Activated gamma-delta T cell treated with anti-CD3 and anti-CD28 coated beads, Interleukin-2, amount 50 U/mL, for 16 hours (primary cell): Measurements from ENCODE around the gene SORBS1.

ENCODE experiments used
- DNase-seq: peaks from one replicate; pipeline ENCODE4 v3.0.0-alpha.2; 2020; ENCODE audit warnings: low read depth

SORBS1 gene

DNA sequence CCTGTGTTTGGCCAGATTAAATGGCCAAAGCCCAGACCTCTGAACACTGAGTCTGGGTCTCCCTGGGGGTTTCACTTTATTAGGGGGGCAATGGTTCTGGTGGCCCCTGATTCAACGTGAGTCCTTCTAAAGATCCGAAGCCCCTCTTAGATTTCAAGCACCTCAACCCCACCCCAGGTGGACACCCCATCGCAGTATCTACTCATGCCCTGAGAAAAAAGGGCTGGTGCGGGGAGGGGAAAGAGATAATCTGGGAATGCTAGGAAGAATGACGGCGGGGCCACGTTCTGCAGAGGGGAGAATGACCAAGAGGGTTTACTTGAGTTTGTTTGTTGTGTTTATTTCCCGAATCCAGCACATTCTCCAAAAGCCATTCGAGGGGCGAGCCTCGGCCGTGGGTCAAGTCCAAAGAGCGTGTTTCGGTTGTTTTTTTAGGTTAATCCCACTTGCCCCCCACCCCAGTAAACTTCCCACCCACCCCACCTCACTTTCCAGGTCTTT is 271.2 kb downstream of the SORBS1 start:
- DNase-seq = no peak

DNA sequence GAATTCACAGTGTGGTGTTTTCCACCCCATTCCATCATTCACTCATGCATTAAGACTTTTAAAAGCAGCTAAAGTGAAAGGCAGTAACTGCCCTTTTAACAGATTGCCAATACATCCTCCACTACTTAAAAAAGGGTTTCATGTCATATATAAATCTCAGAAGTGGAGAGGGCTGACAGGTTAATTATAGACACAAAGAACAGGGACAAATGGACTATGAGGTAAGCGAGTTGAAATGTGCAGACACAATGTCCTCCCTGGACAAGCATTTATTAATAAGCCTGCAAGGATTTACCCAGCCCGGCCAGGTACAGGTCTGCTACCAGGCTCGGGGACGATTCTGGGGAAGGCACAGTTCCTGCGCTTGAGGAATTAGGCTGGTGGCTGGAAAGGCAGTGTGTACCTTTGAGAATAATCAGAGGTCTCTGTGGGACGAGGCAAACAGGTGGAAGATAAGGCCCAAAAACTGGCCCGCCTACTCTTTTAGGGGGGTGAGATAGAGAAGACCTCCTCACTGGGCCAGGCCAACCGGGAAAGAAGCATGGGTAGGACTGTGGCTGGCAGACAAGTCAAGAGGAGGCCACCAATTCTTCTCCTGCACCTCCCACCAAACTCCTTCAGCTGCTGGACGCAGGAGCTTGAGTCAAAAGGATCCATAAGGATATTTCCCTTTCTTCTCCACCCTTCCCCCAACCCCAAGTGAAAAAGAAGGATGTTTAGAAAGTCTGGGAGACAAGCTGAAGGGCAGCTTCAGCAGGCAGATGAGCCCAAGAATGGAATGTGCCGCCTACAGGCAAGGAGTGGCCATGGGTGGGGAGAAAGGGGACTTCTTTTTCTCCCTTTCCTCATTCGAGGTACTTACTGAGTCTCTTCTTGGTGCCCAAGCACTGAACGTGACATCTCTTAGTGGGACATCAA is 271.9 kb downstream of the SORBS1 start:
- no peak for DNase-seq

DNA sequence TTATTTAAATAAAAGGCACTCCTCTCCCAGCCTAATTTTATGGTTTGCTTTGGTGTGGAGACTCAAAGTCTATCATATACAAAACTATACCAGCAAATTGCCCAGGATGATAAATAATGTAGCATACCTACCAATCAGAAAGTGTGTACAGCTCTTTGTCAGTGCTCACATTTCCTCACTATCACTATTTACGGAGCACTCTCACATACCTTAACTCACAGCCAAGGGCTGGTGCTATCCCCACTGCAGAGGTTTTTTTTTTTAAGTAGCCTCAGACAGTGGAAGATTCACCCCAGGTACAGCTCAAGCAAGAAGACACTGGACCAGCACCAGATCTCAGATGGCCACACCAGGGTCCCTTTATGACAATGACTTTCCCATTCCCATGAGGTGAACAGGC is 272.9 kb downstream of the SORBS1 start:
- DNase-seq = no peak

DNA sequence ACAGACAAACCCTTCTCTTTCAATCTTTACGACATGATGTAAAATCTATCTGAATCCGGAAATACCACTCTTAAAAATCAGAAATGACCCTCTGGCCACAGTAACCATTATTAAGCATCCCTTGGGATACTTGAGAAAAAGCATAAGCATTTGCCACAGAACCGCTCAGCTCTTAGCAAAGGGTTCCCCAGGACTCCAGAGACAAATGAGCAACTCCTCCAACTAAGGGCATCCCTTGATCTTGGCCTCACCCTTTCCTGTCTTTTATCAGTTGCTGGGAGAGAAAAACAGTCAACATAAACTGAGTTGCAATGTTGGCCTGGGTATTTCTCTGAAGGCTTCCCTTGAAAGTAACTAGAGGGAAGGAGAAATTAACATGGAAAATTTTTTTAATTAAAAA is 273.9 kb downstream of the SORBS1 start:
- no peak for DNase-seq

DNA sequence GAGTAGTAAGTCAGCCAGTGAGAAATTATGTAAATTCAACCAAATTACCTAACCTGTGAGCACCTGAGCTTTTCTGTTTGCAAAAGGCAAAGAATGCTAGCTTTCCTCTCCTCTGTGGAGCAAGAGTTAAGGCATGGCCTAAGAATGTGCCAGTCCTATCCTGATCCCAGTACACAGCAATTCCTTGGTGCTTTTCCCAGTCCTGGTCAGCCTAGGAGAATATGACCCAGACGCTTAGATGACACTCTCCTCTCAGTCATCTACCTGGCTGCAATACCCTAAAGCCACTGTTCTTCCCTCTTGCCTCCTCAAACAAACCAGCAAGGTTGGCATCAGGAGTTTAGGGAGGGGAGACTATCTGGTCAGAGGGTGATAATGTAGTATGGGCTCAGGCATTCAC is 274.5 kb downstream of the SORBS1 start:
- DNase-seq = no peak

DNA sequence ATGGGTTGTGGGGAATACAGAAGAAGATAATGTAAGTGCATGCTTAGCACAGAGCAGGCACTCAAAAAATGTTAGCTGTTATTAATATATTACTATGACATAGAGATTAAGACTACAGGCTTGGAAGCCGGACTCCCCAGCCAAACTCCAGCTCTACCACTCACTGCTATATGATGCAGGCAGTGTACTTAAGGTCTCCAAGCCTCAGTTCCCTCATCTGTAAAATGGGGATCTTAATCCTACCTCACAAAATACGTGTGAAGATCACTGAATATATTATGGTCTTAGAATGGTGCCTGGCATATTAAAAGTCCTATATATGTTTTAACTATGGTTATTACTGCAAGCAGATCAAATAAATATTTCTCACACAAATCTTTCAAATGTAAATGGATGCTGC is 275.6 kb downstream of the SORBS1 start:
- DNase-seq = no peak

DNA sequence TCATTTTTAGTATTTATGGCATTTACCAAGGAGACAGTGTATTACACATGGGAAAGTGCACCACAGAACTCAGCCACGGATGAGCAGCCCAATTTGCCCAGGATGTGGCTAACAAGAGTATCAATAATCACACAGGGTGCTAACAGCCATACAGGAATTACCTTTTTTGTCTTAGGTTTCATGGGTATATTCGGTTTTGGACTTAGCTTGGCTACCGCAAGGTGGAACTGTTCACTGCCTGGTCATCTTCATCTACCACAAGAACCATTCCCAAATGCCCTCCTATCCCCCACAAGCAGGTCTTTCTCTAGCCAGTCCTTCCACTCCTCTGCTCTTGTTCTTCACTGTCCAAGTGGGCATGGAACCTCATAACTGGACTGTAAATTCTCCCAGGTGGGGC is 276.4 kb downstream of the SORBS1 start:
- DNase-seq = no peak

DNA sequence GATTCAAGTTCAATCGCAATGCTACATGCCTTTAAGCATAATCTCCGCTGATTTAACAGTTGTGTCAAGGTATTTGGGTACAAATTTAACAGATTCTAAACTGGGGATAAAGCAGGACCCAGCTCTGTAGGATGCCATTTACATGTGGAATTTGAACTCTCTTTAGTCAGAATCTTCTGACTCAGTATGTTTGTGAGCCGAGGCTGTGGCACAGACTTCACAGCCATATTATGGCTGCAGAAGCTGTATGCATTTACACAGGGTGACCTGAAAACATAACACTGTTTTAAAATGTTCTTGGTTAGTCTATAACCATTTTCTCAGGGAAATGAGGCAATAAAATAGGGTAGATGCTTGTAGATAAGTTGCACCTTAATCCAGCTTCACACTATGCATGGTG is 279.1 kb downstream of the SORBS1 start:
- no peak for DNase-seq

DNA sequence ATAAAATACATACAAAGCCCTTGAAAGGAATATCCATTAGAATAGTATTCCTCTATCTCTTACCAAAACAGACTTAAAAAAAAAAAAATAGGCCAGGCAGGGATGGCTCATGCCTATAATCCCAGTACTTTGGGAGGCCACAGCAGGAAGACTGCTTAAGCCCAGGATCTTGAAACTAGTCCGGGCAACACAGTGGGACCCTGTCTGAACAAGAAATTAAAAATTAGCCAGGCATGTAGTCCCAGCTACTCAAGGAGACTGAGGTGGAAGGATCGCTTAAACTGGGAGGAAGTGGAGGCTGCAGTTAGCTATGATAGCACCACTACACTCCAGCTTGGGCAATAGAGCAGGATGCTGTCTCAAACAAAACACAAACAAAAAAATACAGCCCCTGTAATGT is 280.0 kb downstream of the SORBS1 start:
- no peak for DNase-seq

DNA sequence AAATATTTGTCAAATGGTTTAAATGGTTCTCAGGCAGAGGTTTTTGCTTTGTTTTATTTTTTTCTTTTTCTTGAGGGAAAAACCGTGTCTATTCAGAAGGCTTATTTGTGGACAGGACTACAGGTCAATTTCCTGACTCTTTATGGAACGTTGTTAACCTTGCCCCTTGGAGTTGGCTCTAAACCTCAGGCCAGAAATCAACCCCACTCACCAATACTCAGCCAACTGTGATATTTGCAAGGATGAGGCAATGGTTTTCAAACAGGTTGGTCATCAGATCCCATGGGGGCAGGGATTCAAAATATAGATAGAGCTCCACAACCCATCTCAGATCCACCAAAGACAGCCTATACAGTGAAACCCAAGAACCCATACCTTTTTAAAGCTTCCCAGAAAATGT is 280.5 kb downstream of the SORBS1 start:
- no peak for DNase-seq

DNA sequence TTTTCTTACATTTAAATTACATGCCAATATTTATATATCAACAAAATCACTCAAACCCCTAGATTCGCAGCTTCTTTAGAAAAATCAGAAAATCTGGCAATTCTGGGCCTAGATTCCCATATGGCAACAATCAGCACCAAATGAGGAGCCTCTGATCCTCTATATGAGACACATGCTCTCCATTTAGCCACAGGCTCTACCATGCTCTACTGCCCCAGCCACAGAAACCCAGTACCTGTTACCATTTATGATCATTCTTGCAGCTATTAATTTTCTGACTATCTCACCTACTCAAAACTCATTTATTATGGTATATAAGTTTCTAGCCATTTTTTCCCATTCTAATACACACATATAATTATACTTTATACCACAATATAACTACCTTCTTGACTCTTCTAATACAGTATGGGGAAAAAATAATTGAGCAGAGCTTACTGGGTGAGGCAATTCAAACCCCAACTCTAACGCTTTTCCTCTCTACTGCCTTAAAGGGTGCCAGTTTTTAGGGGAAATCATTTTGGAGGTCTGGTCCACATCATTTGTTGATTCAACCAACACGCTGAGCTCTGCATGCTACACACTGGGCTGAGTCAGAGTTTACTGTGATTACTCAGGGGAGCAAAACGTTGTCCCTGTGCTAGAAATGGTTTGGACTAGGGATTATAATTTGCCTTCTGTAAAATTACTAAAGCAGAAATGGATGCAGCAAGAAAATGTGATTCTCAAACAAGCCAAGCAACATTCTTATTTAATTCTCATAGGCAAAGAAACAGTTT is 281.9 kb downstream of the SORBS1 start:
- DNase-seq = no peak

DNA sequence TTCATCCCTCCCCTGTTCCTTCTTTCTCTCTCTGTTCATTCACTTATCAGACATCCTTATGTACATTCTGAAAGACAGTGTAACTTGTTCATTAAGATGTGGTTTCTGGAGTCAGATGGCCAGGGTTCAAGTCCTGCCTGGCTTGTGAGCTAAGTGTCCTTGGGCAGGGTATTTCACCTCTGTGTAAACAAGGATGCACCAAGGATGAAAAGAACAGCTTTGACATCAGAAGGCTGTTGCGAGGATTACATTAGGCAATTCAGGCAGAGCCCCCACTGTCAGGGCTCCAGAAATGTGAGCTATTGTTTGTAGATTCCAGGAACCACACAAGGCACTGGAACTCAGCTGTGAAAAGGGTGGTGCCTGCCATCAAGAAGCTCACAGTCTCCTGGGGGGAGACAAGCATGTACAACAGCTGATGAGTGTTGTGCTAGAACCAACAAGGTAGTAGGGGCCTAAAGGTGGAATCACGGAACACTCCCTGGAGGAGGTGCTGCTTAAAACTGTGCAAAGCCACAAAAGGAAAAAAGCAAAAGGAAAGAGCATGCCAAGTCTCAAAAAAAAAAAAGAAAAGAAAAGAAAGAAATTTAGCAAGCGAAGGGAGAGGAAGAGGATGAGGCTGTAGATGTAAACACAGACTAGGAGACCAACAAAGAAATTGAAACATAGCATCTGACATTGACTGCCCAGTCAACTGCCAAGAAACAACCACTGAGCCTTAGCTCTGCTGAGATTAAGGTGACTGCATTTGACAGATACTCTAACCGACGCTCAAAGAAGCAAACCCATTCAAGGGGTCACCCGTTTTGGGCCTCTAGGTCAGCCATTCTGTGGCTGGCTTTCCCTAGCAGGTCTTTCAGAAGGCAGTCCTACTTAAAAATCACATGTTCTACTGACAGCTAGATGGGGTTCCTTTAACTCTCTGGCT is 282.8 kb downstream of the SORBS1 start:
- no peak for DNase-seq

DNA sequence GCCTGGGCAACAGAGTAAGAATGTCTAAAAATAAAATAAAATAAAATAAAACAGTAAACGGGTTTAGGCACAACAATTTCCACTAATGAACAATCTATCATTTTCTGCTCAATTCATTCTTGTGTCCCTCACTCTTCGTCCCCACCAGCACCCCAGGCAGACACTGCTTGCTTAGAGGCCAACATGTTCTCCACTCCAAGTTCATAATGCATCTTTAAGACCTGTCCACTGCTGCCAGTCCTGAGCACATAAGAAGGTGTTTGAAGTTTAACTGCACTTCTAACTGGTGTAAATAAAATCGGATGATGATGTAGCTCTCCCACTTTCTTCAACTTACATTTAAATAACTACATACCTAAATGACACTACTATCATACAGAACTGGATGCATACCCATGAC is 283.6 kb downstream of the SORBS1 start:
- DNase-seq = no peak

DNA sequence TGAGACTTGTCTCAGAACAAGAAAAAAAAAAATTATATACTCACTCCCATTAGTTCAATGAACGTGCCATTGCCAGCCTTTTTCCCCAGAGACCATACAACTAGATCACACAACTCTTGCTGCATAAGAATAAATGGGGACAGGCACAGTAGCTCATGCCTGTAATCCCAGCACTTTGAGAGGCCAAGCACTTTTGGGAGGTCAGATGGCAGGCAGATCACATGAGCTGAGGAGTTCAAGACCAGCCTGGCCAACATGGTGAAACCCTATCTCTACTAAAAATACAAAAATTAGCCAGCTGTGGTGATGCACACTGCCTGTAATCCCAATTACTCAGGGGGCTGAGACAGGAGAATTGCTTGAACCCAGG is 284.0 kb downstream of the SORBS1 start:
- DNase-seq = no peak

DNA sequence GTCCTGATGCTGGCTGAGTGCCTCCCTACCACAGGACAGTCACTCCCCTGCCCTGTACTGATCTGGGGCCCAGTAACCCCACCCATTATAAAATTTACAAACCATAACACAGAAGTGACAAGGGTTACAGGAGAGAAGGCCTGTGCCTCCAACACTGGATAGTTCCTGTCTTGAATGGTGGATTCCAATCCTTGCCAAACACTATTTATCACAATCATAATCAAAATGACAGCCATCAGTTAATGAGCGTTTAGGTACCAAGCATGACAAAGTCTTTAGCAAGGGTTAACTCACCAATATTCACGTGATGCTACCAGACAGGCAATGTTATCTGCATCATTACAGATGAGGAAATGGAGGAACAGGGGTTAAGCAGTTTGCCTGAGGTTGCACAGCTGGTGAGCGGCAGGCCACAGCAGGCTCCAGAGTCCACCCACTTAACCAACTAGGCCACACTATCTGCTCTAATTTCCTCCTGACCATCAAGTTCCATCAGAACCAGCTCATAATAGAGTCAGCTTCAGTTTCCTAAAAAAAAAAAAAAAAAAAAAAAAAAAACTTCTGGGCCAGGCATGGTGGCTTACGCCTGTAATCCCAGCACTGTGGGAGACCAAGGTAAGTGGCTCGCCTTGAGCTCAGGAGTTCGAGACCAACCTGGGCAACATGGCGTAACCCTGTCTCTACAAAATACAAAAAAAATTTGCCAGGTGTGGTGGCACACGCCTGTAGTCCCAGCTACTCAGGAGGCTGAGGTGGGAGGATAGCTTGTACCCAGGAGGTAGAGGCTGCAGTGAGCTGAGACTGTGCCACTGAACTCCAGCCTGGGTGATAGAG is 284.6 kb downstream of the SORBS1 start:
- DNase-seq = no peak

DNA sequence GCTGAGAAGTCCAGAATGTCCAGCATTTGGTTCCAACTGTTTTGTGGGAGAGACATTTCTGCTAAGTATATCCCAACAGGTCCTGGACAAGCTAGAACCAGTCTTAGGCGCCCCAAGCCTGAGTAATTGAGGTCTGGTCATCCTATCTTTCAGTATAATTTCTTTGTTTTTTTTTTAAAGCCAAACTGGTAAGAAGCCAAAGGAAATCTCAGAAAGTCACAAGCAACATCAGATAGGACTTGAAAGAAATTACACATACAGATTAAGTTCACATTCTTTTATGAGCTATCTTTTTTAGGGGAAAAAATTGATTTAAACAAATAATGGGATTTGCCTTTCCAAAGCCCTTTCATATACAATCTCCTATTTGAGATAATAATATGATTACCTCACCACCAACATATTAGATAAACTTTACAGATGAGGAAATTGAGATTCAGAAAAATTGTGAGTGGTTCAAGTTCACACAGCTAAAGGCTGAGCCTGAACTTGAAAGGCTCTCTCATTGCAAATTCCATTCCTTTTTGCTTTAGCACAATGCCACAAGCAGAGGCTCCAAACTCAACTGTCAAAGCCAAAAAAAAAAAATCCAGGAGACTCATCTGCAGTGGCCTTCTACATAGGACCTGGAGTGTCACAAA is 285.3 kb downstream of the SORBS1 start:
- DNase-seq = no peak

DNA sequence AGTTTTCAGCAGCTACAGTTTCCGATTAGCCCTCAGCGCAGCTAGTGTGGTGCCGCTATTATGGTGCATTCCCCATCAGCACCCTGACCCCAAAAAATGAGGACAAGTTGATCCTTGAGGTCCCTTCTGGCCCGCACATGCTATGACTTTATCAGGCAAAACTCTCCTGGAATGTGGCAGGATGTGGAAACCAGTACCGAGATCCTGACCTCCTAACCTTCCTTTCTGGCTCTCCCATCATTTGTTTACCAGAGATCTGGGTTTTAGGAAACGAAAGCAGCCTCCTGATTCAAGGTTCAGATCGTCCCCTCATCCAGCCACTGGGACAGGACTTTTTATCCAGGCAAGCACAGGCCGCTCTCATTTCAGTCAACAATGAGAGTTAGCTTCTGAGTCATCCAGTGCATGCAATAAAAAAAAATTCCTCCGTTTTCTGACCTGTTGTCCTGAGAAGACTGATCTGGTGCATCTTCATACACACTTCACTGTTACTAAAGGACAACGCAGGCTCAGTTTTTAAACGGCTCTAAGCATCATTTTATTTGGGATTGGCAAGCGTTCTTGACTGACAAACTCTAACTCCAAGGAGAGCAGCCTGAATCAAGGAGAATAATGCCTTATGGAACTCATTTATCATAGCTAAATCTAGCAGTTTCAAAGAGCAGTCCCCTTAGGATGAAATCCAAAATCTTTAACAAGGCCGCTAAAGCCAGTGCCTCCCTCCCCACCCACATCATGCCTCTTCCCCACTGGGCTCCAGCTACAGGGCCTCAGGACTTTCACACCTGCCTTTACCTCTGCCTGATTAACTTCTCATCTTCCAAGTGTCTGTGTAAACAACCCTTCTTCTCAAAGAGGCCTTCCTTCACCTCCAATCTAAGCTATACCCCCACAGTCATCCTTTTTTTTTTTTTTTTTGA is 287.5 kb downstream of the SORBS1 start:
- DNase-seq = no peak

DNA sequence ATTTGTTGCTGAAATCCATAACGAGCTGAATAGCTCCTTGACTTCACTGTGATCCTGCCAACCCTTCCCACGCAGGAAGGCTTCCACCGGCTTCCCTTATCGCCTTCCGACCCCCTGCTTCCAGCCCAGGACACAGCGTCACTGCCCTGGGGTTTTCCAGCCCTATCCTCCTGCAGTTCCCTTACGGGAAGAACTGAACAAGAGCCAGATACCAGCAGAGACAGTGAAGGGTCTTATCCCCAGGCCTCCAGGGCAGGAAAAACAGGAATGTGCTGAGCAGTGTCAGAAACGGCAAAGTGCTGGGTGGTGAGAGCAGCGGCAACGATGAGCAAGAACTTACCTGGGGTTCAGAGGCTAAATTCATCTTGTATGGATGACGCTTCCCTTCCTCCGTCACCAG is 292.7 kb downstream of the SORBS1 start:
- DNase-seq = no peak

DNA sequence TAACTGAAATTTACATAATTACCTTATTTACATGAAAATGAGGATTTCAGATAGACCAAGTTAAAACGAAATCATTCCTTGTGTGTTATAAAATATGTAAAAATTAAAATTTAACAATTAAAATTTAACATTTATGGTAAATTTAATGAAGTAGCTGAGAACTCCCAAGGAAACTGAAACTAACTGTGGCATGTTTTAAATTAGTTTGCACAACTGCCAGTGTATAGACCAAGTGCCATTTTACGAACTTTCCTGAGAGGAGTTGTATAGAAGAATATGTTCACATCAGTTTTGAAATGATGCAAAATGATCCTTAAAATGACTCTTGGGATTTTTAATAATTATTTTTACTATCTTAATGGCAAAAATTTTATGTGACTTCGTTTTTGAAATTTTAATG is 293.9 kb downstream of the SORBS1 start:
- DNase-seq = no peak

DNA sequence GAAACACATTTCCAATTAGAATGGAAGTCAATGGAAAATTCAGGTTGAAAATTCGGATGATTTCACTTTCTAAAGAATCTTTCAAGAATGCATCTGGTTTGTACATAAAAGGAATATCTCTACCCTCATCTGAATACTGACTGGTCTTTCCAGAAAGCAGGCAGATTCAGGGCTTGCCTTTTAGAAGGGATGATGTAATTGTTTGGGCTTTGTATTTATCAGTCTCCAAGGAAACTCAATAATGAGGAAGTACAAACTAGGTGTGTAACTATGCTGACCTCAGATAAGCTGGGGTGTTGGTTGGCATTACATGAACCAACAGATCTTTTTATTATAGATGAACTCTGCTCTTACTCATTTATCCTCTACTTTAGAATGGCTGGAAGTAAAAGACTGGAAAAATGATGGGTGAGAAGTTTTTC is 294.5 kb downstream of the SORBS1 start:
- no peak for DNase-seq
